ENCODE measurements around the gene IMPDH2. TPM values are rescaled to one million over a fixed set of nuclear protein-coding genes. Genes with fewer than 3 reads are reported as not detected.

IMPDH2 gene
- total and polyA plus RNA-seq, 10 of the 15 experiments (the other 5 are each of a cell fraction or from before 2014, with no cell fraction given), result 190 to 424 (median 345) TPM

DNA sequence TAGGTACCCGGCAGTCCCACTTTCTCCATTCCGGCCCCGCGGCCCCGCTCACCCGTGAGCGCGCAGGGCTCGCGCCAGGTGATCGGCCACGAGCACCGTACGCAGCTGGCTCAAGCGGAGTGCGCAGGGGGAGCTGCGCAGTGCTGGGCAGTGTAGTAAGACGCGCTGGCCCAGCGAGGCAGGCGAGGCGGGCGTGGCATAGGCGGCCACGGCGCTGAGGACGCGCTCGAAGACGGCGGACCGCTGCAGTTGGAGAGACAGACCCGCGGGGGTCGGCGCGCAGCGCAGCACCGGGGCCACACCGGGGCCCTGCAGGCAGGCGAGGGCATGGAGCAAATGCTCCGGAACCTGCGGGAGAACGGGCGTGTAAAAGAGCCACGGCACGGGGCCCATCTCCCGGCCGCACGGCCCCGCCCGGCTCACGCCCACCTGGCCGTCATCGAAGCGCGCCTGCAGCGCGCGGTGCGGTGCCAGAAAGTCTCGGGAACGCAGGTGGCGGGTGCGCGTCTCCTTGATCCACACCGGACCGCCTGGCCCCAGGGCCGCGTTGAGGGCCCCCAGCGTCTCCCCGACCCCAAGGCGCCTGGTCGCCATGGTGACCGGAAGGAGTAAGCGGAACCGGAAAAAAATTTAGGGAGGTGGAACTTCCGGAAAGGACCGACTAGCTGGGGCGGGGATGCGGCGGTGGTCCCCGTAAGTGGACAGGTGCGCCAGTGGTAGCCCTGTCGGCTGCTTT, 11.1 kb downstream of the IMPDH2 start, which contains the start of gene DALRD3 (continued):
- TF ChIP-seq, protein P1, sequence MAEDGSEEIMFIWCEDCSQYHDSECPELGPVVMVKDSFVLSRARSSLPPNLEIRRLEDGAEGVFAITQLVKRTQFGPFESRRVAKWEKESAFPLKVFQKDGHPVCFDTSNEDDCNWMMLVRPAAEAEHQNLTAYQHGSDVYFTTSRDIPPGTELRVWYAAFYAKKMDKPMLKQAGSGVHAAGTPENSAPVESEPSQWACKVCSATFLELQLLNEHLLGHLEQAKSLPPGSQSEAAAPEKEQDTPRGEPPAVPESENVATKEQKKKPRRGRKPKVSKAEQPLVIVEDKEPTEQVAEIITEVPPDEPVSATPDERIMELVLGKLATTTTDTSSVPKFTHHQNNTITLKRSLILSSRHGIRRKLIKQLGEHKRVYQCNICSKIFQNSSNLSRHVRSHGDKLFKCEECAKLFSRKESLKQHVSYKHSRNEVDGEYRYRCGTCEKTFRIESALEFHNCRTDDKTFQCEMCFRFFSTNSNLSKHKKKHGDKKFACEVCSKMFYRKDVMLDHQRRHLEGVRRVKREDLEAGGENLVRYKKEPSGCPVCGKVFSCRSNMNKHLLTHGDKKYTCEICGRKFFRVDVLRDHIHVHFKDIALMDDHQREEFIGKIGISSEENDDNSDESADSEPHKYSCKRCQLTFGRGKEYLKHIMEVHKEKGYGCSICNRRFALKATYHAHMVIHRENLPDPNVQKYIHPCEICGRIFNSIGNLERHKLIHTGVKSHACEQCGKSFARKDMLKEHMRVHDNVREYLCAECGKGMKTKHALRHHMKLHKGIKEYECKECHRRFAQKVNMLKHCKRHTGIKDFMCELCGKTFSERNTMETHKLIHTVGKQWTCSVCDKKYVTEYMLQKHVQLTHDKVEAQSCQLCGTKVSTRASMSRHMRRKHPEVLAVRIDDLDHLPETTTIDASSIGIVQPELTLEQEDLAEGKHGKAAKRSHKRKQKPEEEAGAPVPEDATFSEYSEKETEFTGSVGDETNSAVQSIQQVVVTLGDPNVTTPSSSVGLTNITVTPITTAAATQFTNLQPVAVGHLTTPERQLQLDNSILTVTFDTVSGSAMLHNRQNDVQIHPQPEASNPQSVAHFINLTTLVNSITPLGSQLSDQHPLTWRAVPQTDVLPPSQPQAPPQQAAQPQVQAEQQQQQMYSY (CRISPR knock-in tag; IDR thresholded peaks at IDR 0.05), result no peak
- TF ChIP-seq STAT3 (IDR thresholded peaks at IDR 0.05; ENCODE audit: low read depth, low read length), result no peak
- TF ChIP-seq ZNF687 (IDR thresholded peaks at IDR 0.05), result 0 out of 2 replicates have a peak, but pooled peaks have one; percentile 30
- peak in 1 of 2 experiments; percentile 44; a peak in 2 of 4 replicates for TF ChIP-seq BHLHE40 (IDR thresholded peaks at IDR 0.05; ENCODE audit: borderline replicate concordance in 1 of 2, low read depth in 2 of 2, low read length in 1 of 2)
- peak; percentile 96 for TF ChIP-seq BMI1 (IDR thresholded peaks at IDR 0.05; ENCODE audit: borderline replicate concordance)
- TF ChIP-seq ELK1 (IDR thresholded peaks at IDR 0.05; ENCODE audit: low read depth, low read length), result peak; percentile 70; the same call in 1 of the 2 replicates
- peak; percentile 98 for TF ChIP-seq NKRF (conservative IDR thresholded peaks at IDR 0.05)
- no peak for TF ChIP-seq E2F4 (IDR thresholded peaks at IDR 0.05; ENCODE audit: low read depth, low read length)
- TF ChIP-seq DPF2 (IDR thresholded peaks at IDR 0.05), result no peak
- TF ChIP-seq ZNF24 (IDR thresholded peaks at IDR 0.05), result no peak
- TF ChIP-seq GABPA (IDR thresholded peaks at IDR 0.05; ENCODE audit: low read depth), result no peak
- no peak for TF ChIP-seq SP1 (IDR thresholded peaks at IDR 0.05; ENCODE audit: low read depth, low read length)
- TF ChIP-seq TCF3 (IDR thresholded peaks at IDR 0.05; ENCODE audit: borderline replicate concordance, insufficient read depth, low read depth, low read length), result no peak; the same call in none of the 2 replicates
- TF ChIP-seq PAX8 (IDR thresholded peaks at IDR 0.05), result no peak
- no peak for TF ChIP-seq JUNB (IDR thresholded peaks at IDR 0.05)
- no peak for TF ChIP-seq EP300 (IDR thresholded peaks at IDR 0.05; ENCODE audit: borderline replicate concordance in 1 of 2, control insufficient read depth in 1 of 2, low read depth in 2 of 2, low read length in 2 of 2)

All from GM12878 (cell line).